Skin epidermis (tissue), 12 donors: Measurements from ENCODE around the gene GPRIN2.
"Not testable (repeated sequence)": the region's sequence is repeated elsewhere in the genome, so short reads cannot be mapped to it uniquely, and the experiment has no call there.

ENCODE experiments used
- H3K27ac ChIP-seq, 21 experiments: fragments of 200-600 bp; sonication (generic) in 11 of 21; one replicate each; pipeline ENCODE4 v1.5.0; 2020; ENCODE audit warnings: mild to moderate bottlenecking in 3 of 21, inconsistent platforms in 2 of 21, moderate library complexity in 2 of 21
- H3K4me3 ChIP-seq, 7 experiments: fragments of 200-600 bp; sonication (generic) in 2 of 7; one replicate each; pipeline ENCODE4 v1.5.0; 2020; ENCODE audit warnings: inconsistent platforms in 2 of 7, mild to moderate bottlenecking in 2 of 7, moderate library complexity in 1 of 7

The GPRIN2 gene

GRCh38 chr10:46556515-46557318, at the start of gene GPRIN2:
GPRIN2 (minus strand) TSS chr10:46556658; CDS start chr10:46550736, 5,922 bp downstream.
- peak within 1 kb of the TSS; percentile 16 to 57 (median 36) for H3K4me3 ChIP-seq
- H3K27ac ChIP-seq: peak within 1 kb of the TSS in 13 of 21 experiments; percentile 0 to 81 (median 51)

DNA sequence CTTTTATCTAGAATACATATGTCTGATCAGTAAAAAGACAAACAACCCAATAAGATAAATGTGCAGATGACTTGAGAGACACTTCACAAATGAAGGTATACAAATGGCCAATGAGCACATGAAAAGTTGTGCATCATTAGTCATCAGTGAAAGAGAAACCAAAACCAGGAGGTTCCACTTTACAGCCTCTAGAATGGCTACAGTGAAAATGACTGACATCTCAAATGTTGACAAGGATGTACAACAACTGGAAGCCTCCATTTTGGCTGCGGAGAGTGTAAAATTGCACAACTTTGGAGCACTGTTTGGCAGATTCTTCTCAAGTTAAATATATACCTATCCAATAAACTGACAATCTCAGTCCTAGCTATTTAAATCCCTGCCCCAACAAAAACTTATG, 44.1 kb upstream of the GPRIN2 start:
- H3K27ac ChIP-seq, H3K4me3 ChIP-seq: not testable (repeated sequence)

DNA sequence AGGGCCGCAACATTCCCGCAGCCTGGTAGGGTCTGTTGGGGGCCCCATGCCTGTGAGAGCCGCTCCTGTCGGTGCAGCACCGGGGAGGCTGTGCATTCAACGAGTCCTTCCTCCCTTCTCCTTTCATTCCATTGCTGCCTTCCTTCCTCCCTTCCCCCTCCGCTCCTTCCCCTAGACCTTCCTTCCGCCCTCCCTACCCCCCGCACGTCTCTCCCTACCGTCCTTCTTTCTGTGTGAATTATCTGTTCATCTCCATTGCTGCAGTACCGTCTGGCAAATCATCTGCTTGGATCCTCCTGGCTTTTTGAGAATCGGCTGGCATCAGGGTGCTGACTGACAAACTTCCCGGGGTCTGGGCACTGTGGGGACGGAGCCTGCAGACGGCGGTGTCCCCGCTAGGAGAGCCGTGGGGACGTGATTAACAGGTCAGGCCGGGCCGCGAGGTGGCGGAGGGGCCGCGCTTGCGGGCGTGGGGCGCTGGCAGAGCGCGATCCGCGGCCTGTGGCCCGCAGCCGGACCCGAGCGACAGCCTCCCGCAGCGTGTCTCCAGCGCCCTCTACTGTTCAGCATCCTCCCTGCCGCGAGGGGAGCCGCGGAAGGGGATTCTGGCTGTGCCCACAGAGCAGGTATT, 41.3 kb upstream of the GPRIN2 start:
- Histone ChIP-seq H3K27ac (peak overlapping the region in 3 of 21 experiments; percentile 51 to 67 (median 59)), H3K4me3 (peak overlapping the region in 6 of 7 experiments; percentile 15 to 44 (median 38))

DNA sequence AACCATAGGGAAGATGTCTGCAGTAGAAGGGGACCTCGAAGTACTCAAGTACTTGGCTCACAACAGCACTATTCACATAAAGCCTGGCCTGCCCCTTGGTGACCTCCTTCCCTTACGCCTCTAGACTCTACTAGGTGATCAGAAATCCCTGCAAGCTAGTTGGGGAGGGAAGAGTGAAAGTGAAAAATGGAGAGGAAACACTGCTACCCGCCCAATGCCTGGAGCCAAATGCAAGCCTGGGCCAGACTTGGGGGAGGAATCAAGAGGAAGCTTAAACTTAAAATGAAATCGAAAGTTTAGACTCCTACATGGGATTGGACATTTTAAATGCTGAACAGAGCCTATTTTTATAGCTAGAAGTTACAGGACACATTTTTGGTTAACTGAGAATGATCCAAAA, 40.1 kb upstream of the GPRIN2 start:
- H3K27ac ChIP-seq: peak overlapping the region in 3 of 21 experiments; percentile 26 to 73 (median 44)
- peak overlapping the region in 1 of 7 experiments; percentile 28 for H3K4me3 ChIP-seq

- not testable (repeated sequence) for H3K4me3 ChIP-seq, H3K27ac ChIP-seq
Measured at GRCh38 chr10:46594453-46595063, 38.1 kb upstream of the GPRIN2 start.

DNA sequence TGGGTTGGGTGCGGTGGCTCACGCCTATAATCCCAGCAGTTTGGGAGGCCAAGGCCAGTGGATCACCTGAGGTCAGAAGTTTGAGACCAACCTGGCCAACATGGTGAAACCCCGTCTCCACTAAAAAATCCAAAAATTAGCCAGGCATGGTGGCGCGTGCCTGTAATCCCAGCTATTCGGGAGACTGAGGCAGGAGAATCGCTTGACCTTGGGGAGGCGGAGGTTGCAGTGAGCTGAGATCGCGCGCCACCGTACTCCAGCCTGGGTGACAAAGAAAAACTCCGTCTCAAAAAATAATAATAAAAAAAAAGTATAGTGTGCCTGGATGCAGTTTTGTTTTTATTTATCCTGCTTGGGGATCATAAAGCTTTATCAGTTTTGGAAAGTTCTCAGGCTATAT, 36.8 kb upstream of the GPRIN2 start:
- H3K27ac ChIP-seq, H3K4me3 ChIP-seq: not testable (repeated sequence)

GRCh38 chr10:46591053-46591452, 34.6 kb upstream of the GPRIN2 start:
- not testable (repeated sequence) for H3K4me3 ChIP-seq, H3K27ac ChIP-seq

DNA sequence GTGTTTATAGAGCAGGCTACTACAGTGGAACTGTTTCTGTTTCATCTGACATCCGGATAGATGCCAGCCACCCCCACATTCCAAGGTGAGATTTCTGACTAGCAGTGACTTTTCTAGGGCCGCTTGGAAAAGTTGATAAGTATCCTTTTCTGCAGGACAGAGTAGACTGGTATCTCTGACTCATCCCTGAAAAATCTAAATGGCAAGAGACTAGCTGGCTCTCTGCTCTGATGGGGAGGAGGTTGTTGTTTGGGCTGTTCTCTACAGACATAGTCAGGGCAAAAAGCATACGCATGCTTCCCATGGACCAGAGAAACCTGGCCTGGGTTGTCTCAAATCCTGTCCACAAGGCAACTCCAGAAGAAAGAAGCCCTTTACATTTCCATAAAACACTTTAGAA, 33.1 kb upstream of the GPRIN2 start:
- not testable (repeated sequence) for H3K27ac ChIP-seq, H3K4me3 ChIP-seq

- not testable (repeated sequence) for H3K27ac ChIP-seq
Measured at GRCh38 chr10:46588221-46588620, 31.8 kb upstream of the GPRIN2 start.

GRCh38 chr10:46587546-46587945, 31.1 kb upstream of the GPRIN2 start:
- not testable (repeated sequence) for H3K27ac ChIP-seq, H3K4me3 ChIP-seq

More at GRCh38 chr10:46588221-46588620, 31.8 kb upstream of the GPRIN2 start:
- H3K4me3 ChIP-seq: not testable (repeated sequence)

DNA sequence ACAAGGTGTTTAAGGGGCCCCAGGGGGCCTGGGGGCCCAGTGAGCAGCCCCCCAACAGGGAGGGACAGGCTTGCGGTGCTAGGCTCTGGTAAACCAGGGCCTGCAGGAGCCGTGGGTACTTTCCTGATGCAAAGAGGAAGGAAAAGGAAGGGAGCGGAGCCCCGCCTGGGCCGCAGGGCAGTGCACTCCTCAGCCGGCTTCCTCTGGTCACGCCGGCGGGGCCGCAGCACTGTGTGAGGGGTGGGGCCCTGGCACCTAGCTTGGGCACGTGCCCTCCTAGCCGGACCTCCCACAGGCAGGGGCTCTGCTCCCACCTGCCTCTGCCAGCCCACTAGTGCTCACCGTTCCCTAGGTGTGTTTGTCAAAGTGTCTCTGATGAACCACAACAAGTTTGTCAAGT, 28.8 kb upstream of the GPRIN2 start:
- H3K4me3 ChIP-seq, H3K27ac ChIP-seq: not testable (repeated sequence)

DNA sequence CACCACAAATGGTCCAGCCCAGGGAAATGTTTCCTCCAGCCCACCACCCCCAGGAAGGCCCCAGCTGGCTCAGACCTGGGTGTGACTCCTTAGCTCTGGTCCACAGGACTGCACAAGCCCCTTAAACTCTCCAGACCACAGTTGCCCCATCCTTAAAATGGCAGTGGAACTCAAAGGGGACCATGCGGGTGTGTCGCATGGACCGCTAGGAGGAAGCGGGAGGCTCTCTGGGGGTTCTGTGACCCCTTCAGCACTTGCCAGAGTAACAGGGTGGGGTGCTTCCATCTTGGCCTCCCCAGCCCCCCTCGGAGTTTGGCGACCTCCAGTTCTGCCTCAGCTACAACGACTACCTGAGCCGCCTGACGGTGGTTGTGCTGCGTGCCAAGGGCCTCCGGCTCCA, 27.7 kb upstream of the GPRIN2 start:
- H3K4me3 ChIP-seq, H3K27ac ChIP-seq: not testable (repeated sequence)

DNA sequence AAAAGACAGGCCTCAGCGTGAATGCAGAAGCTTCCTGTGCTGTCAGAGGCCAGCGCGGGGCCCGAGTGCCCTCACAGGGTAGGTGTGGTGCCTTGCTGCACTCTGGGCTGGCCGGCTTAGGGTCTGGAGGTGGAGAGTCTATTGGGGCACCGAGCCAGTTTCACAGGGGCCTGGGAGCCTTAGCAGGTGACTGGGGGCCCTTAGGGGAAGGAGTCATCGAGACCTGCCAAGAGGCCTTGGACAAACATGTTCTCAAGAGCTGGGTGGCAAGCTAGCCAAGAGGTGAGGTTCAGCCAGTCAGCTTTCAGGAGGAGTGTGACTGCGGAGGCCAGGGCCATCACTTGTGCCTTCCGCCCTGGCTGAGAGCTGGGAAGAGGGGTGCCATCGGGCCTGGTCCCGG, 26.1 kb upstream of the GPRIN2 start:
- not testable (repeated sequence) for H3K4me3 ChIP-seq, H3K27ac ChIP-seq

DNA sequence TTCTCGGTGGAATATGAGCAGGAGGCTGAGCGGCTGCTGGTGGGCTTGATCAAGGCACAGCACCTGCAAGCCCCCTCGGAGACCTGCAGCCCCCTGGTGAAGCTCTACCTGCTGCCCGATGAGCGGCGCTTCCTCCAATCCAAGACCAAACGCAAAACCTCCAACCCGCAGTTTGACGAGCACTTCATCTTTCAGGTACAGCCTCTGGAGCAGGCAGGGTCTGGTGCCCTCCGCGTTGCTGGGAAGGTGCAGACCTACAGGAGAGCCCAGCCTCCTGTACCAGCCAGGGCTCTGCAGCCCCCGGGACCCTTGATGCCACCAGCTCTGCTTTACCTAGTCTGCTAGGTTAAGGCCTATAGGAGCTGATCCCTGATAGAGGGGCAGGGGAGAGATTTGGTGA, 25.5 kb upstream of the GPRIN2 start:
- not testable (repeated sequence) for H3K4me3 ChIP-seq, H3K27ac ChIP-seq

DNA sequence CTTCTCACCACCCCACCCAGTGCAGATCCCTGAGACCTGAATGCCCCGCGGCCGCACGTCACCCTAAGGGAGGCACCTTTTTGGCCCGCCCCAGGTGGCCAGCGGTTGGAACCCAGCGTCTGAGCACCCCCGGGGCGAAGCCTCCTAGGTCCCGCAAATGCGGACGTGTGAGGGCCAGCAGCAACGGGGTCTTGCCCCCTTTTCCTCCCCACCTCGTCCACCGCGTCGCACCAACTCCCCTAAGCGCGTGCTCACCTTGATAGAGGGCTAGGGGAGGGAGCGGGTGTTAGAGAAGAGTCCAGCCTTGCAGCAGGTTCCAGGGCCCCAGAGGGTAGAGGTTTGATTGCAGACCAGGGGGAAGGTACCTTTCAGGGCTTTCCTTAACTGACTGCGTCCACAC, 22.9 kb upstream of the GPRIN2 start:
- H3K4me3 ChIP-seq, H3K27ac ChIP-seq: not testable (repeated sequence)

- H3K4me3 ChIP-seq: peak within 1 kb of the TSS in 1 of 7 experiments; percentile 30
- not testable (repeated sequence) for H3K27ac ChIP-seq
Measured at GRCh38 chr10:46578474-46579178, 22.2 kb upstream of the GPRIN2 start, which contains the start of gene SYT15. SYT15 (plus strand) TSS chr10:46579128; CDS start chr10:46579169, 41 bp downstream.

- H3K4me3 ChIP-seq: peak overlapping the region in 1 of 7 experiments; percentile 30
- H3K27ac ChIP-seq: not testable (repeated sequence)
Measured at GRCh38 chr10:46577624-46578473, 21.4 kb upstream of the GPRIN2 start.

DNA sequence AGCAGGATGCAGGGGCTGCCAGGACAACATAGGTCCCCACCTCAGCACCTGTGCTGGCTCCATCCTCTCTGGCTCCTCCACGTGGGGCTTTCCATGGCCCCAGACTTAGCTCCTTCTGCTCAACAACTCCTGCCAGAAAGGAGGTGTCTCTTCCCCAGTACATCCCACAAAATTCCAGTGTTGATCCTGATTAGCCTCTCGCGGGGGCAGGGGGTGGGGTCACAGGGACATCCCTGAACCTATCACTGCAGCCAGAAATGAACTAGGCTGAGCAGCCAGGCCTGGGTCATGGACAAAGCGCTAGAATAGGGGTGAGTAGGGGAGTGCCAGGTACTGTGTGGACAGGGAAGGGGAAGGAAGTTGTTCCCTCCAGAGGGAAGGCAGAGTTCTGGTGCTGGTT, 17.4 kb upstream of the GPRIN2 start:
- H3K27ac ChIP-seq, H3K4me3 ChIP-seq: not testable (repeated sequence)

- H3K4me3 ChIP-seq, H3K27ac ChIP-seq: not testable (repeated sequence)
Measured at GRCh38 chr10:46573314-46573713, 16.9 kb upstream of the GPRIN2 start.
